NCI-H524 treated with DMSO at 0.1 percent for 48 hours (cell line): ENCODE results near the gene SLC6A11.

ENCODE experiments used
- DNase-seq: peaks from one replicate; lab custom pipeline; 2025; lab: John Stamatoyannopoulos, UW

SLC6A11 gene

DNA sequence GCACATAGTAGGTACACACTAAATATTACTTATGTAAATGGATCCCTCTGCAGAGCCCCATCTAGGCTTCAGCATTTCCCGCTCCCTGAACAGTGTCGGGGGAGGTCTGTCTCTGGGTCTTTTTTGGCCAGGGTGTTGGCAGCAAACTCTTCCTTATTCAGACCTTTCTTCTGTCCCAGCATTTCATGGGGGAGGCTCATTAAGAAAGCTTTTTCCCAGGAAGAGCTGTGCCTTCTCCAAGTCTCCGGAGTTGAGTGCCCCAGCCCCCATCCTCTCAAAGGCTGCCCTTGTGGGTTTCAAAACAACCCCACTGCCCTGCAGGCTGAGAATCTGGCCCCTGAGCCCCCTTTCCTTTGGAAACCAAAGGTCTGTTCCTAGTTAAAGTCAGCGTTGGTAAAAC lies 25.1 kb downstream of the SLC6A11 start:
- no peak for DNase-seq

- no peak for DNase-seq
Measured at GRCh38 chr3:10843378-10843777, 27.4 kb downstream of the SLC6A11 start.

DNA sequence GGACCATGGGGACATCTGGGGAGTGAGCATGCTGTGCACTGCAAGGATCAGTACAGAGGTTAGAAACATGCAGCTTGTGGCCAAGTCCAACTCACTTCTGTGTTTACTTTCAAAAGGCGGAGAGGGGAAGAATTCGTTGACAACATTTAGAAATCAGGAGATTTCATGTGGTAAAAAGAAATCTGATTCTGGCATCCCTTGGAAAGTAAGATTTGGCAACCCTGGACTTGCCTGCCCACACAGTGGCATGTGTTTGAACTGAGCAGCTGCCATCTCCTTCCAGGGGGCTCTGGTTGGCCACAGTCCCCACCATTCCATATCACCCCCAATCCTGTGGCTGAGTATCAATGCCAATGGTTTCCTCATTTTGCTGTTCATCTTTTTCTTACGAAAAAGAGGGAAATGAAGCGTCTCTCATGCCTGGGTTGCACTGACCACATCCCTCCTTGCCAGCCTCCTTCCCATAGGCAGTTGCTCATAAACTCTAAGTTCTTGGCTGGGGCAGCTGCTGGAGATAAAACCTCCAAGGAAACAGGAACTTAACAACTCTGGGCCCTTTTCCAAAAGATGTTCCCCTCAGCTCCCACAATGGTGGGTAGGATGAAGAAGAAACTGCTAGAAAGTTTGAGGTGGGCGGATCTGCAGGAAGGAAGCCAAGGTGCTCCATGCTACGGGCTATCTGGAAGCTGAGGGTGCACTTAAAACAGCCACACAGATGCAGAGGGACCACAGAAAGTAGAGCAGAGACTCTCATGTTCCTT lies 29.2 kb downstream of the SLC6A11 start:
- DNase-seq = no peak

DNA sequence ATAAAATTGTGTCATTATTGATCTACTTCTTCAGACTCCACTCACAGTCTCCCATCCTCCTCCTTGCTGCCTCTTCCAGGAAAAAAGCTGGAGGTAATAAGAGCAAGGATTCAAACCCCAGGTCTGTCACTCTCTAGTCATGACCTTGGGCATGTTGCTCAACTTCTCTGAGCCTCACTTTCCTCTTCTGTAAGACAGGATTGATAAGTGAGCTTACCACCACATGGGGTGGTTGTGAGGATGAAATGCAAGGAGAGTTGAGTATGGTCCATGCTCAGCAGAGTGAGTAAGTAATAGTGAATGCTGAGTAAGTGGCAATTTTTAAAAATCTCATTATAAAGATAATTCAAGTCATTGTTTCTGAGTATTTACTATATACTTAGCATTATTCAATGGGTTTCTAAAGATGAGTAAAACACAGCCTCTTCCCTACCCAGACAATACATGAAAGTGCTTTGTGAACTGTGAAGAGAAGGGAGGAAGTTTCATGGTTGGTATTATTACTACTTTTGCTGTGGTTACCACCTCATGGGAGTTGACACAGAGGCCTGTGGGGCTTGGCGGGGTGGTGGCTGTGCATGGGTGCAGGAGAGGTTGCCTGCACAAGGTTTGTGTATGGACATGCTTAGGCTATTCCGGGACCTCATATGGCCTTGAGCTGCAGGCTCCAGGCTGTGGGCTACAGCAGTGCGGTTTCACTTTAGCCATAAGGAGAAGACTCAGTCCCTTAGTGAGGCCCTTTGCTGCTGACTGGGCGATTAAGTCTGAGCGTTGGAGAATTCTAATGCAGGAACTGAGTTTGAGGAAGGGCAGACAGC lies 30.0 kb downstream of the SLC6A11 start:
- DNase-seq = no peak

GRCh38 chr3:10846657-10846975 lies 30.6 kb downstream of the SLC6A11 start:
- no peak for DNase-seq

DNA sequence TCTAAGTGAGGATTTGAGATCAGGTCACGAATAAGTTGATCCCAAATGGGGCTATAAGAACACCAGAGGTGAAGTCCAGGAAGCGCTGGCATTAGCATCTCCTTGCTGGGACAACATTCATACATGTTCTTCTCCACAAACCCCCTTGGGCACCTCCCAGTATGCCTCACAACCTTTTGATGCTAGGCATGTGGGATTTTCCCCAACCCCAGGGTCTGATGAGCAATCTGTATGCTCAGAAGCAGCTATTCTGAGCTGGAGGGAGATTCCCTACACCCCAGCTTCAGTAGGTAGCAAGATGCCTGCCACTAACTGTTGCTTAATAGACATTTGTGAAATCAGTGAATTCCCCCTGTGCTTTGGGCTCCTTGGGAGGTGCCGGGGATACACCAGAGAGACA lies 32.2 kb downstream of the SLC6A11 start:
- DNase-seq = no peak

GRCh38 chr3:10852066-10852808 lies 36.2 kb downstream of the SLC6A11 start:
- no peak for DNase-seq

- no peak for DNase-seq
Measured at GRCh38 chr3:10855083-10855870, 39.2 kb downstream of the SLC6A11 start.

DNA sequence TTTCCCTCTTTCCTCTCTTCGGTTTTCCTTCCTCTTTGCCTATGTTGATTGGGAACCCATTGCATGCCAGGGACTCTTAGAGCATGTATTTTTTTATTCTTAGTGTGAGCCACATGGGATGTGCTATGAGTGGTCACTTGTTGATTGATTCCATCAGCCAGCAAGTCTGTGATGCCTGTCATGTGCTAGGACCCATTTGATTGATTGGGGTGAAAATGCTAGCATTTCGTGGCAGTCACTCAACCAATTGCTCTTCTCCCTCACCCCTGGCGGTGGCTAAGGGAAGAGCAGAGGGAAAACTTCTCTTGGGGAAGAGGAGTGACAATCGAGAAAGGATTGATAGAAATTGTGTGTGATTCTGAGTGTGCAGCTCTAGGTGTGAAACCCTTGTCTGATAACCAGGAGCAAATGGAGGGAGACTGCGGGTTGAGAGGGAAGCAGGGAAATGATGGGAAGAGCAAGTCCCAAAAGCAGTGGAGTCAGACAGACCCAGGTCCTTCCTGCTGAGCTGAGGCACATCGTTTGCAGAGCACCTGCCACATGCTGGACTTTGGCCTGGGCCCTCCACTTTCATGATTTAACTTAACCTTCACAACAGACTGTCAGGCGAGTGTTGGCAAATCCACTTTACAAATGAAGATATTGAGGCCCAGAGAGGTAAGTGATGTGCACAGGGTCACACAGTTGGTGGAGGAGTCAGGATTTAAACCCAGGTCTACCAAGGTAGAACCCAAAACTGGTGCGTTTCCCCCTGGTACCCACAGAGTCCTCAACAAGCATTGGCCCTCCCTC lies 40.0 kb downstream of the SLC6A11 start:
- no peak for DNase-seq

GRCh38 chr3:10857235-10857634 lies 41.2 kb downstream of the SLC6A11 start:
- no peak for DNase-seq

DNA sequence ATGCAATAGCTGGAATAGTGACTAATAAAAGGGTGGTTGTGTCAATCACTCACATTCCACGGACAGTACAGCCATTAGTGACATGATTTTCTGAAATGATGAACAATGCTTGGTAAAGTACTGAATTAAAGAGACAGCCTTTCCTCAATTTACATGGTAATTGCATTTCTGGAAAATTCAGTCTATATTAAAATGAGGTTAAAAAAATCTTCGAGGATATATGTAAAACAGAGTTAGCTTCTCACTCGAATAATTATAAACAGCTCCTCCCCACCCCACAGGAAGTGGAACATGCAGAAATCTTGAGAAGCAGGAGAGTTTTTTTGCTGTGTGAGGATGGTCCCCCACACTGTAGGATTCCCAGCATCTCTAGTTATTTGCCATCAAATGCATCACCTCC lies 42.1 kb downstream of the SLC6A11 start:
- DNase-seq = no peak

DNA sequence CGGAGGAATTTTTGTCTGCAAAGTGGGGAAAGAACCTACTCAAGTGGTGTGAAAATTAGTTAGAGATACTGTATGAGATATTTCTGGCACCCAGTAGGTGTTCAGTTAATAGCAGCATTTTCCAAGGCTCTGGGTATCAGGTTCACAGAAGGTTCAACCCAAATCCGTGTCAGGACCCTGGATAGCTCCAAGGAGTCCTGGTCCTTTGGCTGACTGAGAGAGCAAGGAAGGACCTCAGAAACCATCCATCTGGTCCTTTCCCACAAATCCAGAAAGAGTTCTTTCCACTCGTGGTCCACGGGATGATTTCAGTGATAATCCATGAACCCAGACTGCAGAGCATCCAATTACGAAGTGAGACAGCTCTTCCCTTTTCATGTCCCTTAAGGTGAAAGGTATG lies 51.4 kb downstream of the SLC6A11 start:
- no peak for DNase-seq

- DNase-seq = no peak
Measured at GRCh38 chr3:10869460-10869859, 53.4 kb downstream of the SLC6A11 start.

DNA sequence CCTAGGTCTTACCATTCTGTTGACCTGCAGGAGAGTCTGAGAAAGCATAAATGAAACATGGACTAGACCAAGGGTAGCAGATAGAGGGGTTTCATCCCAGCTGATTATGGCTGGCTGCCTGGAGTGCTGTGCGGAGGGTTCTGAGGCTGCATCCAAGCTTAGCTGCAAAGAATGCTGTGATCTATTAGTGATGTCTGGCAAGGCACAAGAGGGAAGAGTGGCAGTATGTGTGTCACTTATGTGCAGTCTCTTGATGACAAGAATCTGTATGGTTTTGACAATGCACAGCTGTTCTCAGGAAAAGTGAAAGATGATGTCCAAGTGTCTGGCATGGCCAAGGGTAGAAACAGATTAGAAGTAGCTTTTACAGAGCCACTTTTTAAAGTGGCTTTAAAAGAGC lies 54.3 kb downstream of the SLC6A11 start:
- DNase-seq = no peak

GRCh38 chr3:10873415-10873814 lies 57.4 kb downstream of the SLC6A11 start:
- no peak for DNase-seq

DNA sequence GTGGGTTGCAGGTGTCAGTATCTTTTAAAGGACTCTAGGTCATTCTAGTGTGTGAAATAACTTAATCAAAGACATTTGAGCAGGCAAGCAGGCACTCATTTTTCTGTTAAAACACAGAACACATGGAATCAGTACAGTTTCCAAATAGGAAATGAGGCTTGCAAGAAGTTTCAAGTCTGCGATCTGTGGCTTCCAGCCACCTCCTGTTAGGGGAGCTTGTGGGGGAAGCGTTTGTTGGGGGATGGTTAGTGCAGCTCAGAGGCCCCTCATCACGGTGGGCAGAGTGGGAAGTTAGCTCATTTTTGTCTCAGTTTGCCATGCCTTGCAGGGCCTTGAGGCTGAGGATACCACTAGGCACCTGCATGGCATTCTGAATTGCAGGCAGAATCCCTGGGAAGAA lies 59.9 kb downstream of the SLC6A11 start:
- DNase-seq = no peak

GRCh38 chr3:10876661-10877060 lies 60.6 kb downstream of the SLC6A11 start:
- DNase-seq = no peak

DNA sequence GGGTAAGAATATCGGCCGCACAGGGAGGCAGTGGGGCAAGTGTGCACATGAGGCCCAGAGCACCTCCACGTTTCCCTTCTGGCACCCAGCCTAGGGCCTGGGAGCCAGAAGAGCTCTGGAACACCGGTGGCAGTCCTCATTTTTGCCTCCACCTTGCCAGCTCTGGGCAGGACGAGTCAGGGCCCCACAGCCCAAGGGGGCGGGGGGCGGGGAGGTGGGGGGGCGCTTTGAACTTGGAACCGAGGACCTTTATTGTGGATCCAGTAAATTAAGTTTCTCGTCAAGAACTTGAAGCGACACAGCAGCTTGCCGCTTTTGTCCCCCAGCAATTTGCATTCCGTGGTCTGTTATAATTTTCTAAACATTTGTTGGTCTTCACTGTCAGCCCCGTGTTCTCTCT lies 66.8 kb downstream of the SLC6A11 start:
- DNase-seq = no peak

- no peak for DNase-seq
Measured at GRCh38 chr3:10883478-10884234, 67.6 kb downstream of the SLC6A11 start.

GRCh38 chr3:10887015-10887414 lies 71.0 kb downstream of the SLC6A11 start:
- no peak for DNase-seq
